Measurements from ENCODE around the gene CTU2.

Gene CTU2

DNA sequence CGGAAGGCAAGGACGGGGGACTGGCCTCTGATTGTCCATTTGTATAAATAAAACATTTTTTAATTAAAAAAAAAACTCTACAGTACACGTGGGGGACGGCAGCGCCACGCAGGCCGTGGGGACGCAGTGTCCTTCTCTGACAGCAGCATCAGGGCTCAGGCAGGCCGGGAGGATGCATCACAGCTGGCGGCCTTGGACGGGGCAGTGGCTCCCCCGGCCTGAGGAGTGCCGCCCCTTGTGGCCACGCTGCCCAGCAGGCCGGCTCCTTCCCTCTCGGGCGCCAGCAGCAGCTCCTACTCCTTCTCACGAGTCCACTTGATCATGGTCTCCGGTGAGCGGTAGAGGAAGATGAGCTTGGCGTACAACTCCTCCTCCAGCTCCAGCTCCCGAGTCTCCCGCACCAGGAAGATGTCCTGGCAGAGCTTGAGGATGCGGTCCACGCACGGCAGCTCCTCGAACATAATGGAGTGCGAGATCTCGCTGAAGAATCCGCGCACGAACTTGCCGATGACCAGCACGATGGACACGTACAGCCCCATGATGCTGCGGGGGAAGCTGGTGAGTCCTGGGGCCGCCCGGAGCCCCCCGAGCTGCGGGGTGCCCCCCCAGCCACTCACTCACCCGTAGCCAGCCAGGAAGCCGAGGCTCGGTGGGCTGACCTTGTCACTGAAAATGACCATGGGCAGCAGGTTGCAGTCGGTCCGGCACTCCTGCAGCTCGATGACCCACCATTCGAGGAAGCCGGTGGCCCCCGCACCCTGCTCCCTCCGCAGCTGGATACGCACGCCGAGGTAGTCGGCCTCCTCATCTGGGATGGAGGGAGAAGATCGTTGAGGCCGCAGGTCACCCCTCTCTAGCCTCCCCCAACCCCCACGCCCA lies 9.2 kb downstream of the CTU2 start:
- no peak for DNase-seq

DNA sequence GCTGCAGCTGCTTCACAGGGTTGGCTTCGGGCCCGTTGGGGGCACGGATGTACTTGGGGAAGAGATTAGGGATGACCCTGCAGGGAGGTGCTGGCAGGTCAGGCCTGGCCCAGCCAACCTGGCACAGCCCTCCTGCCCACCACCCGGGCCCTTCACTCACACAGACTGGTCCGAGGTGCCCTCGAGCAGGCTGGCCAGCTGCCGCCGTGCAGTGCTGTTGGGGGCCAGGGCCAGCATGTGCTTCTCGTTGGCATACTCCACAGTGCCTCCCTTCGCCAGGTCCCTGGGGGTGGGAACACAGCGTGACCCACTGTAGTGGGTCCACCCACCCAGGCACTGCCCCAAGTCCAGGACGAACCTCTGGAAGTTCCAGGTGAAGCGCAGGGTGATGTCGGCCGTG lies 9.9 kb downstream of the CTU2 start:
- no peak for DNase-seq

DNA sequence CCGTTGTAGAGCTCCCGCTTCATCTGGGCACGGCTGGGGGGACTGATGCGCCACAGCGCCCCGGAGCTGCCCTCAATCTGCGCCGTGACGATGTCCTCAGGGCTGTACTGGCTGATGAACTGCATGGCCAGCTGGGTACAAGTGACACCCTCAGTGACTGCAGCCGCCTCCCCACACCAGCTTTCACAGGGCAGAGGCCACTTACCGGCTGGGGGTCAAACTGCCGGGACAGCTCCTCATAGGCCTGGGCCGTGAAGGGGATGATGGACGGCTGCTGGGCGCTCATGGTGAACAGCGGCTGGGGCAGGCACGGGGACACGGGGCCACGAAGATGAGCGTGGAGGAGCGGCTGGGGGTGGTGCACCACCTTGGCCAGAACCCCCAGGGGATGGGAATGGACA lies 10.3 kb downstream of the CTU2 start:
- no peak for DNase-seq

DNA sequence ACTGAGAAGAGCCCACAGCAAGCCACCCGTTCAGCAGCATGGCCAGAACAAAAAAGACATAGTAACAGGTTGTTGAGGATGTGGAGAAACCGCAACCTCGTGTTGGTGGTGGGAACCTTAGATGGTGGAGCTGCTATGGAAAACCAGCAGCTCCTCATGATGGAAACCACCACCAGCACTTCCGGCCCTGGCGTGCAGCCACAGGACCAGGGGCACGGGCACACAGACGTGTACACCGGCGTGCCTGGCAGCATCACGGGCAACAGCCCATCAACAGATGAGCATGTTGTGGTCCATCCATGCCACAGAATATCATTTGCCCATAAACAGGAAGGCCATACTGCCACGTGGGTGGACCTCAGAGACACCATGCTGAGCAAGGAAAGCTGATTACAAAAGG lies 11.9 kb downstream of the CTU2 start:
- DNase-seq: no peak

- DNase-seq: no peak
Observed at GRCh38 chr16:88719267-88719932, 13.1 kb downstream of the CTU2 start.

DNA sequence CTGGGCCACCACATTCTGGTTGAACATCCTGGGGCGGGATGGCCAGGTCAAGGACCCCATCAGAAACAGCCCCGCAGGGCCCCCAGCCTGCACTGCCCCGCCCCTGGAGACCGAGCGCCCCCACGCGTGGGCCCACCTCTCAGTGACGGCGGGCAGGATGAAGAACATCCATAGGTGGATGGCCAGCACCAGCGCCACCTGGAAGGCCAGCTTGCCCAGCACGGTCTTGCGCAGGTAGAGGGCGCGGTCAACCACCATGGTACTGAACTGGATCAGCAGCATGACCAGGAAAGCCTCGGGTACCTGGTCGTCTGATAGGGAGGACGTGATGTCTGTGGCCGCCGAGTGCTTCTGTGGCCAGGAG lies 13.6 kb downstream of the CTU2 start:
- DNase-seq: no peak

- DNase-seq: no peak
Observed at GRCh38 chr16:88720396-88720970, 14.2 kb downstream of the CTU2 start.

GRCh38 chr16:88721236-88721635 lies 14.9 kb downstream of the CTU2 start:
- DNase-seq: no peak

DNA sequence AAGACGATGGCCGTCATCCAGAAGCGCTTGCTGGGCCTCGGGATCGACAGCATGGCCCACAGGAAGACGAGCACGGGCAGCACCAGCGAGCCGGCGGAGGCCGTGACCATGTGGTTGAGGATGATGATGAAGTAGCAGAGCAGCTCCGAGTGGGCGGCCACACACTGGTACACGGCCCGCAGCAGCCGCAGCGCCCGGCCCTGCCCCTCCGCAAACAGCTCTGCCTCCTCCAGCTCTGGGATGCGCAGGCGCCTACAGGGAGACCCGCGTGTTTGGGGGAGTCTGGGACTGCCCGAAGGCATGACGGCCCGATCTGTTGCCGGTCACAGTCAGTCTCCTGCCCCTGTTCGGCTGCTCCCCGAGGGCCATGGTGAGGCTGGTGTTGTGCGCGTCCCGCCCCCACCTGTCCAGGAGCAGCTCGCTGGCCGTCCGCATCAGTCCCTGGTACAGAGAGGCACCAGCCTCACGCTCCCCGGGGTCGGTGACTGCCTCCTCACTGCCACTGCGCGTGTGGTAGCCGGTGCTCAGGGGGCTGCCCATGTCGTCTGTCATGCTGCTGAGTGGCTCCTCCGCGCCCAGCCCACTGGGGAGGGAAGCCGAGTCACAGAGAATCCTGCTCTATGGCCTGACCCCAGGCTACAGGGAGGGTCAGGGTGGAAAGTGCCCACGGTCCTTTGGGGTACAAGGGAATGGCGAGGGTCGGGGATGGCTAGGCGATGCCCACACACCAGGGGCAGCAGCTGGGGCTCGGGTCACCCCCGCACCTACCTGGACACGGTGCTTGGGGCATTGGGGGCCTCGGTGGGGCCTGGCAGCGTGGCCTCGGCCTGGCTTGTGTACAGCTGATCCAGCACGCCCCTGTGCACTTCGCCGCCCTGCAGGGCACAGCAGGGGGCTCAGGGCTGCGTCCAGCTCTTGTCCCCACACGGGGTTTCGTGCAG lies 15.8 kb downstream of the CTU2 start:
- DNase-seq: no peak

GRCh38 chr16:88722784-88723506 lies 16.6 kb downstream of the CTU2 start:
- DNase-seq: no peak

- DNase-seq: no peak
Observed at GRCh38 chr16:88723507-88723887, 17.2 kb downstream of the CTU2 start.

DNA sequence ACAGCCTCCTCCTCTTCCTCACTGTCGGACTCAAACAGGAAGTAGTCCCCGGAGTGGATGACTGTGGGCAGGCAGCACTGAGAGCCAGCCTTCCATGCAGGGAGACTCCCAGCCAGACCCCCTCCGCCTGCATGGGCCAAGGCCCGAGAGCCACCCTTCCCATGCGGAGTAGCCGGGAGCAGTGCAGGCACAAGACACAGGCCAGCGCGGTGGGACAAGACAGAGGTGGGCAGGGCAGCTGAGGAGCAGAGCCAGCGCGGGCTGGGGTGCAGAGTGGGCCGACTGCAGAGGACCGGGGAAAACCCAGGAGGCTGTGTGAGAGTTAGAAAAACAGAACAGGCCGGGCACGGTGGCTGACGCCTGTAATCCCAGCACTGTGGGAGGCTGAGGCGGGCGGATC lies 17.6 kb downstream of the CTU2 start:
- DNase-seq: no peak

- no peak for DNase-seq
Observed at GRCh38 chr16:88724855-88725555, 18.7 kb downstream of the CTU2 start.

GRCh38 chr16:88725609-88726407 lies 19.5 kb downstream of the CTU2 start:
- DNase-seq: no peak

DNA sequence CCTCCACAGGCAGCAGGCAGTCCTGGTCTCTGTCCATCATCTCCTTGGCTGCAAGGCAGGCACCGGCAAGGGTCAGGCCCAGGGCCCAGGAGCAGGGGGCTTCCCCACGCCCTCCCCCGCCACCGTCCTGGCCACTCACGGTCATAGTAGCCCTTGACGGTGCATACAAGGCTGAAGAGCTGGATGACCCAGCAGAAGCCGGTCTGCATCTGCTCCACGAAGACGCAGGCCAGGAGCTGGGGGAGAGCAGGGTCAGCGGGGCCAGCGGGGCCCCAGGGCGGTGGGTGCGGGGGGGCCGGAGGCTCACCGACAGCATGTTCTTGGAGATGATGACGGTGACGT lies 20.1 kb downstream of the CTU2 start:
- no peak for DNase-seq

DNA sequence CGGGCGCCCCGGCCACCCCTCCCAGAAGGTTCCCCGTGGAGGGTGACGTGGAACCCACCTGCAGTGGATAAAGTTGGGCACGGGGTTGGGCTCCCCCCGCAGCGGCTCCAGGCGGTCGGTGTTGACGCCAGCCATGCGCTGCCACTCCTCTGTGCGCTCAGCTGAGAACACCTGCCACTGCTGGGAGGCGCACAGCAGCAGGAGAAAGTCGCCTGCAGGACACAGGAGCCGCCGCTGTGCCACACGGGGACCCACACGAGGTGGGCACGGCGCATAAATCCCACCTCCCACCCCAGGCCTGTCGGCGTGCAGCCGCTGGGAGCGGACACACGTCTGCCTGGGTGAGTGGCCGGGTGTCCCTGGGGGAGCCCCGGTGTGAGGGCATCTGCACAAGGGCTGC lies 20.7 kb downstream of the CTU2 start:
- no peak for DNase-seq

GRCh38 chr16:88727871-88728270 lies 21.6 kb downstream of the CTU2 start:
- DNase-seq: no peak

GRCh38 chr16:88730632-88731607 lies 24.6 kb downstream of the CTU2 start:
- no peak for DNase-seq

DNA sequence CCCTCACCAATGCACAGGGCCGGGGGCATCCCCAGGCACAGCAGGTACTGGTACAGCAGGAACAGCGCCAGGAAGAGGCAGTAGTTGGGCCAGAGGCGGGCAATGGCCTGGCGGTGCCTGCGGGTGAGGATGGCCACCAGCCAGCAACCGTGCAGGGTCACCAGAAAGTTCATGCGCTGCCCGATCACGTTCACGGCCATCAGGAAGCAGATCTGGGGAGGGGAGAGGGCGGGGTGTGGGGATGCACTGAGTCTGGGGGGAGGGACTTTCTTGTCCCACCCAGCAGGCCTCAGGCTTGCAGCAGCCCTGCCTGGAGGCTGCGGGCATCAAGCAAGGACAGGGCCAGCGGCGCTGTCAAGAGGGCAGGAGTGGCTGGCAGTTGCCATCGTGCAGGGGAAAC lies 25.4 kb downstream of the CTU2 start:
- DNase-seq: no peak

Measured in stimulated activated CD4-positive, alpha-beta T cell treated with anti-CD3 and anti-CD28 coated beads, Interleukin-2, amount 100 ng/mL, for 48 hours (primary cell).